Adrenal gland (tissue), 12 donors: ENCODE data around the gene TSPOAP1. TPM values are rescaled to one million over a fixed set of nuclear protein-coding genes. Genes with fewer than 3 reads are reported as not detected.

ENCODE experiments used
- DNase-seq, 7 donors: peaks; one replicate each; pipeline ENCODE4 v3.0.0-alpha.2; 2019 to 2020
- H3K27ac ChIP-seq, 5 donors: fragments of 200-600 bp; sonication (generic) in 4 of 5; 1 replicate in 3 of 5; 2 replicates in 2 of 5; pipeline versions ENCODE4 v1.5.1 to v1.8.0; 2016 to 2020; ENCODE audit warnings: mild to moderate bottlenecking in 1 of 5
- H3K27me3 ChIP-seq: fragments of 200-600 bp; 2 replicates; pipeline ENCODE4 v1.8.0; 2021
- H3K36me3 ChIP-seq, 2 donors: fragments of 200-600 bp; replicated peaks in 1 of 2; 1 replicate in 1 of 2; 2 replicates in 1 of 2; pipeline versions ENCODE4 v1.5.1 to v1.8.0; 2018 to 2022
- H3K4me1 ChIP-seq, 2 donors: fragments of 200-600 bp; replicated peaks in 1 of 2; 1 replicate in 1 of 2; 2 replicates in 1 of 2; pipeline versions ENCODE4 v1.5.1 to v1.8.0; 2018 to 2021
- H3K4me3 ChIP-seq, 4 donors: fragments of 200-600 bp; sonication (generic) in 3 of 4; one replicate each; pipeline ENCODE4 v1.5.1; 2016 to 2018
- H3K9me3 ChIP-seq, 3 donors: fragments of 200-600 bp; sonication (generic) in 1 of 3; replicated peaks in 1 of 3; 1 replicate in 2 of 3; 2 replicates in 1 of 3; pipeline versions ENCODE4 v1.5.1 to v1.8.0; 2016 to 2021
- POLR2A ChIP-seq, 2 donors: fragments of 450-650 bp; IDR thresholded peaks; one replicate each; pipeline ENCODE4 v1.6.1; 2017; ENCODE audit warnings: antibody characterized with exemption in 2 of 2, mild to moderate bottlenecking in 2 of 2, moderate library complexity in 1 of 2
- WGBS, 4 donors: extraction: QIAGEN DNeasy Blood & Tissue Kit in 2 of 4; methylation state at CpG; one replicate each; pipeline versions ENCODE4 v1.1.5 to v1.1.7; 2013 to 2017; 5-methylcytosine and 5-hydroxymethylcytosine counted together
- intact Hi-C, 2 donors: fragments of 100-400 bp; cut with DNase I; formaldehyde crosslinking; loops; one replicate each; pipeline versions ENCODE4 v1.14.1 to v1.15.0; 2022 to 2023
- polyA plus RNA-seq, 3 donors: library from polyadenylated mRNA; stranded (reverse); fragments of 200-250 nt in 2 of 3; fragments of 350-450 nt in 1 of 3; fragmentation: Illumina TruSeq in 1 of 3; extraction: RNeasy Lipid Tissue Mini Kit (QIAGEN cat#74804) in 1 of 3; gene quantifications; one replicate each; pipeline ENCODE4 v1.2.3, GENCODE V29; 2013 to 2014
- total RNA-seq, 9 donors: library from RNA; depleted of rRNA in 4 of 9; stranded (reverse); fragments of >200 nt in 4 of 9; fragments of 120-200 nt in 1 of 9; fragmentation: NEBNext Ultra II Directional in 1 of 9; extraction: Animal tissue kit (Norgen Biotek cat#: 25700) in 1 of 9; gene quantifications; one replicate each; pipeline versions ENCODE4 v1.1.0 to v1.2.4, GENCODE V29; 2013 to 2023
- TF ChIP-seq, protein P1 (sequence below), 6 experiments: fragments of 450-650 bp in 4 of 6; fragments of 200-600 bp in 2 of 6; sonication (generic) in 1 of 6; IDR thresholded peaks; 1 replicate in 5 of 6; 2 replicates in 1 of 6; pipeline versions ENCODE4 v1.5.1 to v1.8.0; 2016 to 2021; ENCODE audit warnings: antibody characterized with exemption in 6 of 6, mild to moderate bottlenecking in 2 of 6, moderate library complexity in 1 of 6
- donor health status: healthy with polysubstance abuse.
- donor health status: Bipolar disorder and iron deficiency.
- donor health status: DM: yes; HTN: yes; CAD: no.
- donor health status: DM: no; HTN: no; CAD: no.
- donor health status: DM: no; HTN: no; CAD: no.
- donor health status: DM: yes; HTN: yes; CAD: no.

Gene TSPOAP1
- total and polyA plus RNA-seq, 12 donors = 4.7 to 140 (median 22.3) TPM

DNA sequence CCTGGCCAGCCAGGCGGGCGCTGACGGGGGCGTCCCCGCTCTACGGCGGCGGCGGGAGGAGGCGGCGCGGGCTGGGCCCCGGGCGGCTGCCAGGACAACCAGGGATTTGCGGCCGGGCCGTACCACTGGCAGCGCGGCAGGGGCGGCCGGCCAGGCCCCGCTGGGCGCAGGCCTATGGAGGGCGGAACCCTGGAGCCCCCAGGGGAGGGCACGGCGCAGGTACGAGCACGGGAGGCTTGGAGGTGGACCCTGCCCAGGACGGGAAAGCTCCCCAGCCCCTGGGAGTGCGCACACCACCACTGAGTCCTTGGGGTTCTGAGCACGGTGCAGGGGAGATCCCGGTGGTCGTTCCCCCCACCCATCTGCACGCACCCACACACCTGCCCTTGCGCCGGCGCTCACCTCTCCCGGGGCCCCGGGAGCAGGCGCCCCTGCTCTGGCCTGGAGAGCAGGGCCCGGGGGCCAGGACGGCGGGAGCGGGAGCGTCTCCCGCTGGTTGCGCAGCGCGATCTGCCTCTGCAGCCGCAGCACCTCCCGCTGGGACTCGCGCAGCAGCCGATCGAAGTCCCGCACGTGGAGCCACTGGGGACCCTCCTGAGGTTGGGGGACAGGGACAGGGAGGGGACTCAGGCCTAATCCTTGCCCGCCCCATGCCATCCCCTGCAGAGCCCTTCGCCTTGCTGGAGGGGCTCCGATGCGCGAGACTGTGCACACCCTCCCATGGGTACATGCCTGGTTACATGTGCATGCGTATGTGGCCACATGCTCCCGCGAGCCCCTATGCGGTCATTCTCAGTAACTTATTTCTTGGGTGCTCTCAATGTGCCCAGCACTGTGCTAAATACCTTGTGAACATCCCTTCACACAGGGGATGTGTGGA lies 3.9 kb downstream of the TSPOAP1 start:
- intact Hi-C loops = loop anchor here (5.0 to 10.0 kb wide), 2 partner anchors 33 to 100 kb away; no protein-coding TSS in a partner anchor
- WGBS, 4 donors = 5 to 22% (median 6%) methylated on average over 3 to 66 of the region's 66 CpGs
- H3K36me3 ChIP-seq = no peaks in the 10 kb centered on the region
- no peaks in the 10 kb centered on the region for H3K27me3 ChIP-seq
- H3K4me3 ChIP-seq = peak overlapping the region; percentile 31 to 72 (median 49)
- peak; percentile 52 to 75 (median 69) for DNase-seq
- peak in 1 of 2 donors; percentile 18 for TF ChIP-seq POLR2A (IDR thresholded peaks at IDR 0.05)
- TF ChIP-seq, protein P1, sequence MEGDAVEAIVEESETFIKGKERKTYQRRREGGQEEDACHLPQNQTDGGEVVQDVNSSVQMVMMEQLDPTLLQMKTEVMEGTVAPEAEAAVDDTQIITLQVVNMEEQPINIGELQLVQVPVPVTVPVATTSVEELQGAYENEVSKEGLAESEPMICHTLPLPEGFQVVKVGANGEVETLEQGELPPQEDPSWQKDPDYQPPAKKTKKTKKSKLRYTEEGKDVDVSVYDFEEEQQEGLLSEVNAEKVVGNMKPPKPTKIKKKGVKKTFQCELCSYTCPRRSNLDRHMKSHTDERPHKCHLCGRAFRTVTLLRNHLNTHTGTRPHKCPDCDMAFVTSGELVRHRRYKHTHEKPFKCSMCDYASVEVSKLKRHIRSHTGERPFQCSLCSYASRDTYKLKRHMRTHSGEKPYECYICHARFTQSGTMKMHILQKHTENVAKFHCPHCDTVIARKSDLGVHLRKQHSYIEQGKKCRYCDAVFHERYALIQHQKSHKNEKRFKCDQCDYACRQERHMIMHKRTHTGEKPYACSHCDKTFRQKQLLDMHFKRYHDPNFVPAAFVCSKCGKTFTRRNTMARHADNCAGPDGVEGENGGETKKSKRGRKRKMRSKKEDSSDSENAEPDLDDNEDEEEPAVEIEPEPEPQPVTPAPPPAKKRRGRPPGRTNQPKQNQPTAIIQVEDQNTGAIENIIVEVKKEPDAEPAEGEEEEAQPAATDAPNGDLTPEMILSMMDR (IDR thresholded peaks at IDR 0.05) = no peak
- peaks cover 7 to 11% of the 10 kb centered on the region in 2 donors for H3K4me1 ChIP-seq
- peak overlapping the region in 2 of 5 donors; percentile 34 to 42 for H3K27ac ChIP-seq
- H3K9me3 ChIP-seq = no peaks in the 10 kb centered on the region

DNA sequence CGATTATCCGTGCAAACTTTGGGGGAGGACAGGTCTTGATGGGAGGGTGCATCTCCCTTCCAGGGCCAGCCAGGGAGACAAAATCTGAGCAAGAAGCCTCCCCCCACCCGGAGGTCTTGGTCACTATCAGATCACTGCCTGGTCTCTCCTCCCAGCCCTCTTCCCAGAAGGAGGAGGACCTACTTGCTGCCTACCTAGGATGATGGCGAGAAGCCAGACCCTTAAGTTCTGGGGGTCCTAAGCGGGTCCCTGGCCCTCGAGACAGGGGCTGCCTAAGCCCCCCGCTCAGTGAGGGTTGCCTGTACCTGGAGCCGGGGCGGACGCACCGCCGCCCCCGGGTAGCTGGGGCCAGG lies 4.6 kb downstream of the TSPOAP1 start:
- H3K27ac ChIP-seq = peak overlapping the region in 1 of 5 donors; percentile 34
- intact Hi-C loops = loop anchor here (5.0 to 10.0 kb wide), 2 partner anchors 33 to 101 kb away; no protein-coding TSS in a partner anchor
- TF ChIP-seq, protein P1 (IDR thresholded peaks at IDR 0.05) = no peak
- TF ChIP-seq POLR2A (IDR thresholded peaks at IDR 0.05) = no peak

DNA sequence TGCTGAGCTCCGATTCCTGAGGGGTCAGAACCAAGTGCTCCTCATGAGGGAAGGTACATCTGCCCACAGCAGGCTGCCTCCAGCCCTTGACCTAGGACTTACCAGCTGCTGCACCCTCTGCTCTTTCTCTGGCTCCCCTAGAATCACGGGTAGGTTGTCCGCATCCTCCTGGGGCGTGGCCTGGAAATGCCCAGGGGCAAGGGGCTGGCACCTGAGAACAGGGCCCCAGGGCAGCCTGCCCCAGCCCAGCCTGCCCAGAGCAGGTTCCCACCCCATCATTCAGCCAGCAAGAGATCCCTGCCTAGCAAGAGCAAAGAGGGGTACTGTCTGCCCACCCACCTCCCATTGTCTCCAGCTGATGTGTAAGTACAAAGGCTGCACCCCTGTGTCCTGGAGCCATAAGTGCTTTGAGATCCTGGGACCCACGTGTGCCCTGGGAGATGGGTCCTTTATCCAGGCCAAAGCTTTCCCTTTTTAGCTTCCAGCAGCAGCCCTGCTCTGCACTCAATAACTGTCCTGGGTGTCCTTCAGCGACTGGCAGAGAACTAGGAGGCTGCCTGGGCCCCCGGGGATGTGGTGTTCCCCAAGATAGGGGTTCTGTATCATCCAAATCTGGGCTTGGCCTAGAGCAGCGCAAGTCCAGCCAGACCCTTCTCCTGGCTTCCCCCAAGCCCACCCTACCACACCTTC lies 5.1 kb downstream of the TSPOAP1 start:
- intact Hi-C loops = loop anchor here (5.0 to 10.0 kb wide), 2 partner anchors 34 to 101 kb away; no protein-coding TSS in a partner anchor
- no peaks in the 10 kb centered on the region for H3K36me3 ChIP-seq
- no peaks in the 10 kb centered on the region for H3K27me3 ChIP-seq
- no peak for TF ChIP-seq POLR2A (IDR thresholded peaks at IDR 0.05)
- TF ChIP-seq, protein P1 (IDR thresholded peaks at IDR 0.05) = no peak
- peak overlapping the region in 1 of 5 donors; percentile 34 for H3K27ac ChIP-seq
- H3K9me3 ChIP-seq = no peaks in the 10 kb centered on the region
- peaks cover 7 to 11% of the 10 kb centered on the region in 2 donors for H3K4me1 ChIP-seq
- peak overlapping the region in 2 of 4 donors; percentile 58 to 72 for H3K4me3 ChIP-seq
- 59 to 68% (median 60%) methylated on average over 5 to 8 of the region's 8 CpGs for WGBS, 4 donors
- DNase-seq = peak in 1 of 7 donors; percentile 16

More for the DNA sequence above, 4.6 kb downstream of the TSPOAP1 start:
- Histone ChIP-seq H3K9me3 (no peaks in the 10 kb centered on the region), H3K27me3 (no peaks in the 10 kb centered on the region), H3K36me3 (no peaks in the 10 kb centered on the region), H3K4me1 (peaks cover 7 to 11% of the 10 kb centered on the region in 2 donors), H3K4me3 (peak overlapping the region; percentile 31 to 72 (median 49))
- 7 to 42% (median 19%) methylated on average over 2 to 13 of the region's 13 CpGs for WGBS, 4 donors
- DNase-seq = no peak
